ENCODE results near the gene LNP1. TPM values are rescaled to one million over a fixed set of nuclear protein-coding genes. Genes with fewer than 3 reads are reported as not detected.

Gene LNP1
- polyA plus RNA-seq, 1 donor (not counting 4 experiments of a cell fraction or from before 2014, with no cell fraction given): 0.64 TPM

DNA sequence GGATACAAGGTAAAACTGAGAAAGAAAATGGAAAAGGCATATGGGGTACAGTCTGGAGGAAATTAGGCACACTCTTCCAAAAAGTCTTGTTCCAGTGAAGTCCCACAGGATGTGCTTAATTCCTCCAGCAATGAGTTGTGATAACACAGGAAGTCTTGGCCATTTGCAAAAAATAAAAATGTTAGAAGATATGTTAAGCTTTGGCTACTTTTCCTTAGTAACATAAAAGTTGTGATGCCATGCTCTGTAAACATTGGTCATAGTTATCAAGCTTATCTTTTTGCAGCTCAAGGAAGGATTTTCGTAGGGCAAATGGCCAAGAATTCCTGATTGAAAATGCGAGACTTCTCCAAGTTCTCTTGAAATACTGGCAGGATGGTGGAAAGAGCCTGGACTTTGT lies 26.4 kb downstream of the LNP1 start:
- H3K4me3 ChIP-seq (ENCODE audit: control insufficient read depth in 2 of 3, extremely low read depth in 1 of 3, insufficient read depth in 2 of 3, low read depth in 1 of 3, low read length in 3 of 3): no peak overlapping the region
- no peaks in the 10 kb centered on the region for H3K79me2 ChIP-seq (ENCODE audit: control insufficient read depth, insufficient read depth, low read length)
- no peaks in the 10 kb centered on the region for H3K9me3 ChIP-seq (ENCODE audit: control insufficient read depth, low read depth, low read length)
- H4K20me1 ChIP-seq (ENCODE audit: control insufficient read depth, extremely low read depth, insufficient read depth, low read length): no peaks in the 10 kb centered on the region
- H3K36me3 ChIP-seq (ENCODE audit: control insufficient read depth in 2 of 2, extremely low read depth in 1 of 2, insufficient read depth in 2 of 2, low read length in 2 of 2): no peaks in the 10 kb centered on the region
- no peaks in the 10 kb centered on the region for H3K27me3 ChIP-seq (ENCODE audit: control insufficient read depth, extremely low read depth, insufficient read depth, low read length)
- DNase-seq (ENCODE audit: low read depth, low spot score): no peak
- no peak overlapping the region for H3K27ac ChIP-seq (ENCODE audit: control insufficient read depth, insufficient read depth, low read length)
- H3K4me2 ChIP-seq (ENCODE audit: control insufficient read depth, extremely low read depth, insufficient read depth, low read depth, low read length): no peak overlapping the region
- no peak for TF ChIP-seq EZH2 (IDR thresholded peaks at IDR 0.05; ENCODE audit: low read length)
- TF ChIP-seq, protein P1, sequence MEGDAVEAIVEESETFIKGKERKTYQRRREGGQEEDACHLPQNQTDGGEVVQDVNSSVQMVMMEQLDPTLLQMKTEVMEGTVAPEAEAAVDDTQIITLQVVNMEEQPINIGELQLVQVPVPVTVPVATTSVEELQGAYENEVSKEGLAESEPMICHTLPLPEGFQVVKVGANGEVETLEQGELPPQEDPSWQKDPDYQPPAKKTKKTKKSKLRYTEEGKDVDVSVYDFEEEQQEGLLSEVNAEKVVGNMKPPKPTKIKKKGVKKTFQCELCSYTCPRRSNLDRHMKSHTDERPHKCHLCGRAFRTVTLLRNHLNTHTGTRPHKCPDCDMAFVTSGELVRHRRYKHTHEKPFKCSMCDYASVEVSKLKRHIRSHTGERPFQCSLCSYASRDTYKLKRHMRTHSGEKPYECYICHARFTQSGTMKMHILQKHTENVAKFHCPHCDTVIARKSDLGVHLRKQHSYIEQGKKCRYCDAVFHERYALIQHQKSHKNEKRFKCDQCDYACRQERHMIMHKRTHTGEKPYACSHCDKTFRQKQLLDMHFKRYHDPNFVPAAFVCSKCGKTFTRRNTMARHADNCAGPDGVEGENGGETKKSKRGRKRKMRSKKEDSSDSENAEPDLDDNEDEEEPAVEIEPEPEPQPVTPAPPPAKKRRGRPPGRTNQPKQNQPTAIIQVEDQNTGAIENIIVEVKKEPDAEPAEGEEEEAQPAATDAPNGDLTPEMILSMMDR (optimal IDR thresholded peaks at IDR 0.05 in 1 of 3, IDR thresholded peaks at IDR 0.05 in 1 of 3, conservative IDR thresholded peaks at IDR 0.05 in 1 of 3; ENCODE audit: extremely low read depth in 1 of 3, insufficient read depth in 2 of 3, low read length in 3 of 3): no peak
- no peak overlapping the region for H3K9ac ChIP-seq (ENCODE audit: control insufficient read depth, extremely low read depth, insufficient read depth, low read length)
- H3K9me1 ChIP-seq (ENCODE audit: control insufficient read depth, extremely low read depth, insufficient read depth, low read length): no peaks in the 10 kb centered on the region
- no peak for FAIRE-seq
- H3K4me1 ChIP-seq (ENCODE audit: control insufficient read depth, extremely low read depth, insufficient read depth, low read length): peaks cover 16% of the 10 kb centered on the region
- H2AFZ ChIP-seq (ENCODE audit: control insufficient read depth, low read length): no peak overlapping the region
- dilution Hi-C loops (cut with MboI; ENCODE audit: extremely low pct_ligation_motif_present, low sequenced_read_pairs): no loop called here

DNA sequence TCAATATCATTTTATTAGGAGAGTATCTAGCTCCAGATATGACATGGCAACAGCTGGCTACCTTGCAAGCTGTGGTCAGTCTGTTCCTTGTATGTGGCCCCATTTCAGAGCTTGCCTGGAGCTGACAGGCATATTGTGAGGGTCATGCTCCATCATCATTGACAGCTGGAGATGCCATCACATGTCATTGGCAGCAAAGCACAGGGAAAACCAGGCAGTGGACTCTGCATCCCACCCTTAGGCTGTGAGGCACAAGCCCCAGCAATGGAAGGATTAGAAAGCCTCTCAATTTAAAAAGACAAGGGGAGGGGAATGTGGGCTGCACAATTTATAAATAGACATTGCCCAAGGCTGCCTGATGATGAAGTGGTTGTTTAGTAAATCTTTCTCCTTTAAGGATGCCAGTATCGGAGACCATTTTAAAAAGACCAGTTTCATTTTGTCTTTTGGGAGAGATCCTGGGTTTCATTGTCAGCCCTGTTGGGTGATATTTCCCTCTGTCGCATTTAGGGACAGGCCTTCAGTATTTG lies 27.9 kb downstream of the LNP1 start:
- no peak overlapping the region for H3K4me2 ChIP-seq (ENCODE audit: control insufficient read depth, extremely low read depth, insufficient read depth, low read depth, low read length)
- no peaks in the 10 kb centered on the region for H3K36me3 ChIP-seq (ENCODE audit: control insufficient read depth in 2 of 2, extremely low read depth in 1 of 2, insufficient read depth in 2 of 2, low read length in 2 of 2)
- no peak overlapping the region for H3K27ac ChIP-seq (ENCODE audit: control insufficient read depth, insufficient read depth, low read length)
- H3K27me3 ChIP-seq (ENCODE audit: control insufficient read depth, extremely low read depth, insufficient read depth, low read length): no peaks in the 10 kb centered on the region
- TF ChIP-seq, protein P1 (optimal IDR thresholded peaks at IDR 0.05 in 1 of 3, IDR thresholded peaks at IDR 0.05 in 1 of 3, conservative IDR thresholded peaks at IDR 0.05 in 1 of 3; ENCODE audit: extremely low read depth in 1 of 3, insufficient read depth in 2 of 3, low read length in 3 of 3): no peak
- no peak for TF ChIP-seq EZH2 (IDR thresholded peaks at IDR 0.05; ENCODE audit: low read length)
- H3K9me1 ChIP-seq (ENCODE audit: control insufficient read depth, extremely low read depth, insufficient read depth, low read length): no peaks in the 10 kb centered on the region
- H3K4me1 ChIP-seq (ENCODE audit: control insufficient read depth, extremely low read depth, insufficient read depth, low read length): peaks cover 16% of the 10 kb centered on the region
- FAIRE-seq (no peak), DNase-seq (ENCODE audit: low read depth, low spot score) (no peak)
- H2AFZ ChIP-seq (ENCODE audit: control insufficient read depth, low read length): no peak overlapping the region
- no peaks in the 10 kb centered on the region for H3K79me2 ChIP-seq (ENCODE audit: control insufficient read depth, insufficient read depth, low read length)
- no peaks in the 10 kb centered on the region for H4K20me1 ChIP-seq (ENCODE audit: control insufficient read depth, extremely low read depth, insufficient read depth, low read length)
- H3K9ac ChIP-seq (ENCODE audit: control insufficient read depth, extremely low read depth, insufficient read depth, low read length): no peak overlapping the region
- no peak overlapping the region for H3K4me3 ChIP-seq (ENCODE audit: control insufficient read depth in 2 of 3, extremely low read depth in 1 of 3, insufficient read depth in 2 of 3, low read depth in 1 of 3, low read length in 3 of 3)
- dilution Hi-C loops (cut with MboI; ENCODE audit: extremely low pct_ligation_motif_present, low sequenced_read_pairs): no loop called here
- H3K9me3 ChIP-seq (ENCODE audit: control insufficient read depth, low read depth, low read length): no peaks in the 10 kb centered on the region

All from keratinocyte (primary cell).